ENCODE data around the gene CTNNA1. TPM values are rescaled to one million over a fixed set of nuclear protein-coding genes. Genes with fewer than 3 reads are reported as not detected.
"Not testable (repeated sequence)": the region's sequence is repeated elsewhere in the genome, so short reads cannot be mapped to it uniquely, and the experiment has no call there.

The CTNNA1 gene
- total RNA-seq, 6 experiments from 2014 or later: 101 to 192 (median 123) TPM

DNA sequence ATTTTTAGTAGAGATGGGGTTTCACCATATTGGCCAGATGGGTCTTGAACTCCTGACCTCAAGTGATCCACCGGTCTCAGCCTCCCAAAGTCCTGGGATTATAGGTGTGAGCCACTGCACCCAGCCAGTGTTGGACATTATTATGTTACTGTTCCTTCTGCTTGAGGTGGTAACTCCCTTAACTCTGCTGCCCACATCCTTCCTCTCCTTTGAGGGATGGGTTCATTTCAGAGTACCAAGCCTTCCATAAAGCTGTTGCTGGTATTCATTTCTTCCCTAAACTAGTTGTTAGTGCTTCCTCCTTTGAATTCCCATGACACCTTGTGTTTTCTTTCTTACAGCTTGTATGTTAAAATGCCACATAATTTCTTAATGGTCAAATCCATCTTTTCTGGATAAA is 54.0 kb downstream of the CTNNA1 start:
- intact Hi-C loops (cut with DNase I): no loop called here
- 83% methylated on average over 1 of the region's 1 CpG for WGBS (ENCODE audit: insufficient coverage, low coverage, low lambda C conversion rate, missing lambda C conversion rate)
- ATAC-seq: no peak
- Histone ChIP-seq H3K4me1 (no peaks in the 10 kb centered on the region), H3K27ac (no peak overlapping the region), H3K9me3 (no peaks in the 10 kb centered on the region), H3K36me3 (peaks cover 0 to 4% (median under 1%) of the 10 kb centered on the region in 4 donors), H3K4me3 (no peak overlapping the region), H3K27me3 (no peaks in the 10 kb centered on the region)
- DNase-seq: no peak
- TF ChIP-seq, protein P1, sequence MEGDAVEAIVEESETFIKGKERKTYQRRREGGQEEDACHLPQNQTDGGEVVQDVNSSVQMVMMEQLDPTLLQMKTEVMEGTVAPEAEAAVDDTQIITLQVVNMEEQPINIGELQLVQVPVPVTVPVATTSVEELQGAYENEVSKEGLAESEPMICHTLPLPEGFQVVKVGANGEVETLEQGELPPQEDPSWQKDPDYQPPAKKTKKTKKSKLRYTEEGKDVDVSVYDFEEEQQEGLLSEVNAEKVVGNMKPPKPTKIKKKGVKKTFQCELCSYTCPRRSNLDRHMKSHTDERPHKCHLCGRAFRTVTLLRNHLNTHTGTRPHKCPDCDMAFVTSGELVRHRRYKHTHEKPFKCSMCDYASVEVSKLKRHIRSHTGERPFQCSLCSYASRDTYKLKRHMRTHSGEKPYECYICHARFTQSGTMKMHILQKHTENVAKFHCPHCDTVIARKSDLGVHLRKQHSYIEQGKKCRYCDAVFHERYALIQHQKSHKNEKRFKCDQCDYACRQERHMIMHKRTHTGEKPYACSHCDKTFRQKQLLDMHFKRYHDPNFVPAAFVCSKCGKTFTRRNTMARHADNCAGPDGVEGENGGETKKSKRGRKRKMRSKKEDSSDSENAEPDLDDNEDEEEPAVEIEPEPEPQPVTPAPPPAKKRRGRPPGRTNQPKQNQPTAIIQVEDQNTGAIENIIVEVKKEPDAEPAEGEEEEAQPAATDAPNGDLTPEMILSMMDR (IDR thresholded peaks at IDR 0.05): no peak
- TF ChIP-seq POLR2A (IDR thresholded peaks at IDR 0.05): no peak

DNA sequence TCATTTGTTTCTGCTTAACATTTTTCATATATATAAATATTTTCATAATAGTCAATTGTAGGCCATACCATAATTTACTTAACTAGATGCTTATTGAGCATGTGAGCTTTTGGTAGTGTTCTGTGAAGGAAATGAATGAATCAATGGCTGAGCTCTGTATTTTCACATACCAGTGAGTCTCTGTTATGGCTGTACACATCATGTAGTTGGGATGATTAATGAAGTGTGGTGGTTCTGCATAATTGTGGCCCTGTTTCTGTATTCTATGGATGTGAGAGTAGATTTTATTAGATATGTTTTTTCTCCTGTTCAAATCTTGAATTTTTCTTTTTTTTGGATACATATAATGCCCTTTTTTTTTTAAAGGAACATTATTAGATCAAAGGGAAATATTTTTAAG is 56.2 kb downstream of the CTNNA1 start:
- no peak overlapping the region for H3K27ac ChIP-seq
- no peak overlapping the region for H3K4me3 ChIP-seq
- no peak for TF ChIP-seq POLR2A (IDR thresholded peaks at IDR 0.05)
- TF ChIP-seq, protein P1 (IDR thresholded peaks at IDR 0.05): no peak
- H3K4me1 ChIP-seq: no peaks in the 10 kb centered on the region
- intact Hi-C loops (cut with DNase I): no loop called here
- ATAC-seq (no peak), DNase-seq (no peak)
- no peaks in the 10 kb centered on the region for H3K9me3 ChIP-seq
- H3K36me3 ChIP-seq: peaks cover 0 to 15% (median 4%) of the 10 kb centered on the region in 4 donors
- no peaks in the 10 kb centered on the region for H3K27me3 ChIP-seq

DNA sequence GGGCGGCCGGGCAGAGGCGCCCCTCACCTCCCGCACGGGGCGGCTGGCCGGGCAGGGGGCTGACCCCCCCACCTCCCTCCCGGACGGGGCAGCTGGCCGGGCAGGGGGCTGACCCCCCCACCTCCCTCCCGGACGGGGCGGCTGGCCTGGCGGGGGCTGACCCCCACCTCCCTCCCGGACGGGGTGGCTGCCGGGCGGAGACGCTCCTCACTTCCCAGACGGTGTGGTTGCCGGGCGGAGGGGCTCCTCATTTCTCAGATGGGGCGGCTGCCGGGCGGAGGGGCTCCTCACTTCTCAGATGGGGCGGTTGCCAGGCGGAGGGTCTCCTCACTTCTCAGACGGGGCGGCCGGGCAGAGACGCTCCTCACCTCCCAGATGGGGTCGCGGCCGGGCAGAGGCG is 57.6 kb downstream of the CTNNA1 start:
- H3K9me3 ChIP-seq; intact Hi-C loops (cut with DNase I); H3K27ac ChIP-seq; DNase-seq; ATAC-seq; H3K4me3 ChIP-seq; H3K27me3 ChIP-seq; H3K4me1 ChIP-seq: not testable (repeated sequence)
- H3K36me3 ChIP-seq: peaks cover 0 to 15% (median 4%) of the 10 kb centered on the region in 4 donors
- 97% methylated on average over 6 of the region's 35 CpGs for WGBS (ENCODE audit: insufficient coverage, low coverage, low lambda C conversion rate, missing lambda C conversion rate)

DNA sequence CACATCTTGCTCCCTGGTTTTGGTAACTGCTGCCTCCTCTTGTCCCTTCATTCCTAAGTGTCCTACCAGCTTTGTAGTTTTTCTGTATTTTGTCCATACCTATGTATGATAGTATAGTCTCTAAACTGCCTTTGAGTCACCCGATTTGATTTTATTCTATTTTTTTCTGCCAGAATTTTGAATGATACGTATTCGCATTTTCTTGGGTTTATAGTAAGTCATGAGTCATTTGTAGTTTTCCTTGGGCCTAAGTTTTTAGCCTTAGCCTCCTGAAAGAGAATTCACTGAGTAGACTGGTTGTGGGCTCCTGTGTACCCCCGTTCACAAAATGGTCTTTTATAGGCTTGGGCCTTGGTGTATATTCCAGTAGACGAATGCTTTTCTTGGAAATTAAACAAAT is 62.3 kb downstream of the CTNNA1 start:
- Histone ChIP-seq H3K9me3 (no peaks in the 10 kb centered on the region), H3K27me3 (no peaks in the 10 kb centered on the region), H3K27ac (no peak overlapping the region), H3K36me3 (peaks cover 0 to 15% (median 4%) of the 10 kb centered on the region in 4 donors), H3K4me1 (peaks cover 0 to 3% (median 0%) of the 10 kb centered on the region in 4 donors), H3K4me3 (no peak overlapping the region)
- DNase-seq: no peak
- ATAC-seq: no peak
- 97% methylated on average over 5 of the region's 5 CpGs for WGBS (ENCODE audit: insufficient coverage, low coverage, low lambda C conversion rate, missing lambda C conversion rate)
- intact Hi-C loops (cut with DNase I): no loop called here
- no peak for TF ChIP-seq POLR2A (IDR thresholded peaks at IDR 0.05)
- TF ChIP-seq, protein P1 (IDR thresholded peaks at IDR 0.05): no peak

DNA sequence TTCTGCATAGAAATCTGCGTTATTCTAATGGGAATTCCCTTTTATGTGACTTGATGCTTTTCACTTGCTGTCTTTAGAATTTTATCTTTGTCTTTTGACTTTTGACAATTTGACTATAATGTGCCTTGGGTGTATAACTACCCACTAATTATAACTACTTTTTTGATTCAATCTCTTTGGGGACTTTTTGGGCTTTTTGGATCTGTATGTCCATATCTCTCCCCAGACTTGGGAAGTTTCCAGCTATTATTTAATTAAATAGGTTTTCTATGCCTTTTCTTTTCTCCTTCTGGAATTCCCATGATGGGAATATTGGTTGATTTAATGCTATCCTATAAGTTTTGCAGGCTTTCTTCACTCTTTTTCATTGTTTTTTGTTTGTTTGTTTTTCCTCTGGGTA is 64.0 kb downstream of the CTNNA1 start:
- Histone ChIP-seq H3K27me3 (no peaks in the 10 kb centered on the region), H3K9me3 (no peaks in the 10 kb centered on the region), H3K27ac (no peak overlapping the region), H3K36me3 (peaks cover 0 to 11% (median 3%) of the 10 kb centered on the region in 4 donors), H3K4me3 (no peak overlapping the region), H3K4me1 (peaks cover 0 to 13% (median 0%) of the 10 kb centered on the region in 4 donors)
- TF ChIP-seq POLR2A (IDR thresholded peaks at IDR 0.05): no peak
- TF ChIP-seq, protein P1 (IDR thresholded peaks at IDR 0.05): no peak
- DNase-seq (no peak), ATAC-seq (no peak)
- intact Hi-C loops (cut with DNase I): no loop called here
- WGBS (ENCODE audit: insufficient coverage, low coverage, low lambda C conversion rate, missing lambda C conversion rate): 100% methylated on average over 1 of the region's 1 CpG

All from right lobe of liver (tissue), 6 donors.